NCI-H2171 (cell line): ENCODE results near the gene PTPRJ.
"Not testable (repeated sequence)": the region's sequence is repeated elsewhere in the genome, so short reads cannot be mapped to it uniquely, and the experiment has no call there.

Experiments
- DNase-seq: peaks from one replicate; lab custom pipeline; 2025; lab: John Stamatoyannopoulos, UW

The PTPRJ gene

GRCh38 chr11:48116437-48117228, 136.3 kb downstream of the PTPRJ start:
- DNase-seq, result no peak

GRCh38 chr11:48122246-48122645, 141.9 kb downstream of the PTPRJ start:
- DNase-seq, result no peak

GRCh38 chr11:48122656-48123055, 142.3 kb downstream of the PTPRJ start:
- DNase-seq, result no peak

GRCh38 chr11:48123254-48123875, 143.0 kb downstream of the PTPRJ start:
- no peak for DNase-seq

GRCh38 chr11:48123934-48124755, 143.8 kb downstream of the PTPRJ start:
- no peak for DNase-seq

- no peak for DNase-seq
Observed at GRCh38 chr11:48124880-48125279, 144.5 kb downstream of the PTPRJ start.

- no peak for DNase-seq
Observed at GRCh38 chr11:48125866-48126265, 145.5 kb downstream of the PTPRJ start.

- DNase-seq, result no peak
Observed at GRCh38 chr11:48127521-48128183, 147.3 kb downstream of the PTPRJ start.

- no peak for DNase-seq
Observed at GRCh38 chr11:48129697-48130395, 149.5 kb downstream of the PTPRJ start.

GRCh38 chr11:48134221-48134922, 154.0 kb downstream of the PTPRJ start:
- no peak for DNase-seq

GRCh38 chr11:48138222-48138621, 157.9 kb downstream of the PTPRJ start:
- no peak for DNase-seq

GRCh38 chr11:48139896-48140295, 159.5 kb downstream of the PTPRJ start:
- not testable (repeated sequence) for DNase-seq

GRCh38 chr11:48141475-48142122, 161.2 kb downstream of the PTPRJ start:
- no peak for DNase-seq

- no peak for DNase-seq
Observed at GRCh38 chr11:48142889-48143288, 162.5 kb downstream of the PTPRJ start.

GRCh38 chr11:48148749-48149148, 168.4 kb downstream of the PTPRJ start:
- DNase-seq, result no peak

- no peak for DNase-seq
Observed at GRCh38 chr11:48150213-48150612, 169.9 kb downstream of the PTPRJ start.

GRCh38 chr11:48154151-48154550, 173.8 kb downstream of the PTPRJ start:
- DNase-seq, result no peak

- no peak for DNase-seq
Observed at GRCh38 chr11:48161951-48162884, 181.9 kb downstream of the PTPRJ start.

GRCh38 chr11:48162885-48163268, 182.5 kb downstream of the PTPRJ start:
- DNase-seq, result no peak
